WTC11 (cell line): Measurements from ENCODE around the gene ACER1. TPM values are rescaled to one million over a fixed set of nuclear protein-coding genes. Genes with fewer than 3 reads are reported as not detected.

ENCODE experiments used
- ATAC-seq: fragments of 200-7000 bp; cut with Tn5 transposase; 2 replicates; pipeline ENCODE4 v1.10.0; 2021; ENCODE audit warnings: mild to moderate bottlenecking, moderate library complexity
- CTCF ChIA-PET: fragments of 300-600 bp; sonication (Branson Sonifier 250); formaldehyde crosslinking; loops from one replicate; lab custom pipeline; 2021; ENCODE audit warnings: antibody characterized with exemption; lab: Charles Lee
- POLR2A ChIA-PET: fragments of 350-600 bp; sonication (Branson Sonifier 250); formaldehyde crosslinking; loops from one replicate; lab custom pipeline; 2021; ENCODE audit warnings: antibody characterized with exemption; lab: Charles Lee
- DNase-seq: peaks from one replicate; pipeline ENCODE4 v3.0.0; 2021; ENCODE audit warnings: low spot score
- H3K27ac Mint-ChIP-seq: 2 replicates; pipeline ENCODE4 v1.8.0; 2021; ENCODE audit warnings: mixed read lengths
- H3K27me3 Mint-ChIP-seq: 2 replicates; pipeline ENCODE4 v1.8.0; 2021; ENCODE audit warnings: low read depth, mild to moderate bottlenecking, moderate library complexity, mixed read lengths
- H3K36me3 Mint-ChIP-seq: 2 replicates; pipeline ENCODE4 v1.8.0; 2021; ENCODE audit warnings: mixed read lengths
- H3K4me1 Mint-ChIP-seq: 2 replicates; pipeline ENCODE4 v1.8.0; 2022; ENCODE audit warnings: mixed read lengths
- H3K4me3 Mint-ChIP-seq: 2 replicates; pipeline ENCODE4 v1.8.0; 2021; ENCODE audit warnings: mild to moderate bottlenecking, moderate library complexity, mixed read lengths
- H3K9me3 Mint-ChIP-seq: 2 replicates; pipeline ENCODE4 v1.8.0; 2021; ENCODE audit warnings: mixed read lengths
- AR ChIP-seq: fragments of 250-450 bp; sonication (Bioruptor Pico); IDR thresholded peaks from 2 replicates; pipeline ENCODE4 v1.9.0; 2021; ENCODE audit warnings: mild to moderate bottlenecking
- CREB1 ChIP-seq: sonication (generic); formaldehyde crosslinking; IDR thresholded peaks from 2 replicates; pipeline ENCODE4 v1.8.0; 2023; ENCODE audit warnings: mild to moderate bottlenecking, missing genetic modification reagents
- CTCF ChIP-seq: fragments of 200-600 bp; IDR thresholded peaks from 2 replicates; pipeline ENCODE4 v1.8.0; 2022; ENCODE audit warnings: antibody characterized with exemption
- E2F1 ChIP-seq: sonication (generic); formaldehyde crosslinking; IDR thresholded peaks from 2 replicates; pipeline ENCODE4 v1.8.0; 2022; ENCODE audit warnings: mild to moderate bottlenecking, missing genetic modification reagents
- E2F4 ChIP-seq: sonication (generic); formaldehyde crosslinking; IDR thresholded peaks from 2 replicates; pipeline ENCODE4 v1.8.1; 2022; ENCODE audit warnings: low read depth, mild to moderate bottlenecking, moderate library complexity, missing genetic modification reagents, borderline replicate concordance
- ESRRA ChIP-seq: sonication (generic); formaldehyde crosslinking; IDR thresholded peaks from 2 replicates; pipeline ENCODE4 v1.8.1; 2022; ENCODE audit warnings: mild to moderate bottlenecking, missing genetic modification reagents, borderline replicate concordance
- FOXK1 ChIP-seq: sonication (generic); formaldehyde crosslinking; IDR thresholded peaks from 2 replicates; pipeline ENCODE4 v1.8.0; 2022; ENCODE audit warnings: mild to moderate bottlenecking, moderate library complexity, missing genetic modification reagents
- FOXP4 ChIP-seq: sonication (generic); formaldehyde crosslinking; IDR thresholded peaks from 2 replicates; pipeline ENCODE4 v1.8.0; 2022; ENCODE audit warnings: mild to moderate bottlenecking, missing genetic modification reagents
- RELA ChIP-seq: sonication (generic); formaldehyde crosslinking; IDR thresholded peaks from 2 replicates; pipeline ENCODE4 v1.8.1; 2022; ENCODE audit warnings: missing genetic modification reagents, mild to moderate bottlenecking, borderline replicate concordance
- ZBTB21 ChIP-seq: sonication (generic); formaldehyde crosslinking; IDR thresholded peaks from 2 replicates; pipeline ENCODE4 v1.8.1; 2023; ENCODE audit warnings: mild to moderate bottlenecking, missing genetic modification reagents, borderline replicate concordance
- ZNF423 ChIP-seq: fragments of 250-450 bp; sonication (Bioruptor Pico); IDR thresholded peaks from 2 replicates; pipeline ENCODE4 v2.1.2; 2022; ENCODE audit warnings: mild to moderate bottlenecking, moderate library complexity
- ZNF512 ChIP-seq: sonication (generic); formaldehyde crosslinking; IDR thresholded peaks from 2 replicates; pipeline ENCODE4 v1.8.1; 2022; ENCODE audit warnings: missing genetic modification reagents, borderline replicate concordance
- ZNF671 ChIP-seq: fragments of 250-450 bp; sonication (Bioruptor Pico); IDR thresholded peaks from 2 replicates; pipeline ENCODE4 v1.8.0; 2021; ENCODE audit warnings: mild to moderate bottlenecking
- total RNA-seq: library from RNA; stranded (reverse); gene quantifications from 3 replicates; pipeline ENCODE4 v1.2.3, GENCODE V29; 2021

The ACER1 gene
- total RNA-seq, 1 experiment from 2014 or later, result not detected

GRCh38 chr19:6381030-6381750 is 47.8 kb upstream of the ACER1 start (continued):
- TF ChIP-seq ZNF512 (CRISPR knock-in tag) (no peak), CREB1 (CRISPR knock-in tag) (no peak), ZNF671 (CRISPR knock-in tag) (no peak)

GRCh38 chr19:6379744-6380143 is 46.3 kb upstream of the ACER1 start:
- Mint-ChIP-seq H3K36me3 (peaks cover 40% of the 10 kb centered on the region), H3K27me3 (no peaks in the 10 kb centered on the region), H3K9me3 (peaks cover 5% of the 10 kb centered on the region; the same call in 1 of the 2 replicates), H3K27ac (no peak overlapping the region), H3K4me1 (peaks cover 6% of the 10 kb centered on the region; the same call in 1 of the 2 replicates), H3K4me3 (no peak overlapping the region)
- ATAC-seq, result no peak
- no peak for DNase-seq
- ChIA-PET POLR2A (no interaction called here), CTCF (no interaction called here)
- TF ChIP-seq E2F4 (no peak), FOXK1 (CRISPR knock-in tag) (no peak), AR (CRISPR knock-in tag) (no peak), ZBTB21 (no peak), E2F1 (CRISPR knock-in tag) (no peak), FOXP4 (CRISPR knock-in tag) (no peak), ESRRA (CRISPR knock-in tag) (no peak), CTCF (no peak), ZNF423 (CRISPR knock-in tag) (no peak), RELA (no peak)
